ENCODE measurements around the gene CHIC2.

GRCh38 chr4:53997898-53998297 is 66.5 kb downstream of the CHIC2 start:
- no peak for TF ChIP-seq CTCF (IDR thresholded peaks at IDR 0.05)
- TF ChIP-seq EZH2 (IDR thresholded peaks at IDR 0.05) = no peak
